ENCODE data around the gene ASTL.
A peak's percentile ranks its signal among the peaks of the same experiment; 100 is the strongest.

ASTL gene

GRCh38 chr2:96113951-96114350, 24.4 kb downstream of the ASTL start:
- Histone ChIP-seq H4K20me1 (ENCODE audit: insufficient read depth, low read length) (no peaks in the 10 kb centered on the region), H3K4me3 (ENCODE audit: low read depth in 1 of 2, low read length in 2 of 2) (no peak overlapping the region), H3K27me3 (ENCODE audit: insufficient read depth, low read length, poor library complexity) (no peaks in the 10 kb centered on the region), H3K4me2 (ENCODE audit: insufficient read depth, low read length) (no peak overlapping the region), H3K9ac (ENCODE audit: low read depth, low read length) (no peak overlapping the region), H3K27ac (ENCODE audit: low read length) (no peak overlapping the region), H3K4me1 (ENCODE audit: insufficient read depth, low read length) (no peaks in the 10 kb centered on the region), H3K9me3 (ENCODE audit: insufficient read depth, low read length, severe bottlenecking) (no peaks in the 10 kb centered on the region), H3K79me2 (ENCODE audit: insufficient read depth, low read length) (no peaks in the 10 kb centered on the region), H2AFZ (ENCODE audit: low read depth, low read length) (no peak overlapping the region), H3K36me3 (ENCODE audit: insufficient read depth, low read length) (no peaks in the 10 kb centered on the region)
- ATAC-seq (ENCODE audit: insufficient read depth, low read depth) (no peak), DNase-seq (no peak)
- no peak for TF ChIP-seq EZH2 (IDR thresholded peaks at IDR 0.05; ENCODE audit: borderline replicate concordance, low read depth, low read length, severe bottlenecking)
- TF ChIP-seq, protein P1, sequence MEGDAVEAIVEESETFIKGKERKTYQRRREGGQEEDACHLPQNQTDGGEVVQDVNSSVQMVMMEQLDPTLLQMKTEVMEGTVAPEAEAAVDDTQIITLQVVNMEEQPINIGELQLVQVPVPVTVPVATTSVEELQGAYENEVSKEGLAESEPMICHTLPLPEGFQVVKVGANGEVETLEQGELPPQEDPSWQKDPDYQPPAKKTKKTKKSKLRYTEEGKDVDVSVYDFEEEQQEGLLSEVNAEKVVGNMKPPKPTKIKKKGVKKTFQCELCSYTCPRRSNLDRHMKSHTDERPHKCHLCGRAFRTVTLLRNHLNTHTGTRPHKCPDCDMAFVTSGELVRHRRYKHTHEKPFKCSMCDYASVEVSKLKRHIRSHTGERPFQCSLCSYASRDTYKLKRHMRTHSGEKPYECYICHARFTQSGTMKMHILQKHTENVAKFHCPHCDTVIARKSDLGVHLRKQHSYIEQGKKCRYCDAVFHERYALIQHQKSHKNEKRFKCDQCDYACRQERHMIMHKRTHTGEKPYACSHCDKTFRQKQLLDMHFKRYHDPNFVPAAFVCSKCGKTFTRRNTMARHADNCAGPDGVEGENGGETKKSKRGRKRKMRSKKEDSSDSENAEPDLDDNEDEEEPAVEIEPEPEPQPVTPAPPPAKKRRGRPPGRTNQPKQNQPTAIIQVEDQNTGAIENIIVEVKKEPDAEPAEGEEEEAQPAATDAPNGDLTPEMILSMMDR (IDR thresholded peaks at IDR 0.05; ENCODE audit: borderline replicate concordance, extremely low read depth, low read length, poor library complexity, severe bottlenecking): no peak

DNA sequence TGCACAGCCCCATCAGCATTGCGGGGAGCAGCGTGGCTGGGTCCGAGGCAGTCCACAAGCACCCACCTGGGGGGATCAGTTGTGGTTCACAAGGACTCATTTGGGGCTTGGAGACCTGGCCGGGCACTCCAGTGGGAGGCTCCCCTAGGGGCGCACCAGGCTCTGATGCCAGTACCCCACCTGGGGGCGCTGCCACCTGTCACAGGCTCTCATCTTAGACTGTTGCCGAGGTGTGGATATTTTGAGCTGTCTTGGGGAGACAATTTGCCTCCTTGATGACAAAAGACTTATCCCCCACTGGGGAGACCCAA, 25.0 kb downstream of the ASTL start:
- Histone ChIP-seq H3K27ac (ENCODE audit: low read length) (no peak overlapping the region), H3K36me3 (ENCODE audit: insufficient read depth, low read length) (no peaks in the 10 kb centered on the region), H2AFZ (ENCODE audit: low read depth, low read length) (no peak overlapping the region), H3K27me3 (ENCODE audit: insufficient read depth, low read length, poor library complexity) (no peaks in the 10 kb centered on the region), H4K20me1 (ENCODE audit: insufficient read depth, low read length) (no peaks in the 10 kb centered on the region), H3K4me3 (ENCODE audit: low read depth in 1 of 2, low read length in 2 of 2) (no peak overlapping the region), H3K9ac (ENCODE audit: low read depth, low read length) (no peak overlapping the region), H3K4me2 (ENCODE audit: insufficient read depth, low read length) (no peak overlapping the region), H3K4me1 (ENCODE audit: insufficient read depth, low read length) (no peaks in the 10 kb centered on the region), H3K9me3 (ENCODE audit: insufficient read depth, low read length, severe bottlenecking) (no peaks in the 10 kb centered on the region), H3K79me2 (ENCODE audit: insufficient read depth, low read length) (no peaks in the 10 kb centered on the region)
- ATAC-seq (ENCODE audit: insufficient read depth, low read depth) (peak; percentile 57; the same call in 2 of the 3 replicates), DNase-seq (no peak)
- TF ChIP-seq, protein P1 (IDR thresholded peaks at IDR 0.05; ENCODE audit: borderline replicate concordance, extremely low read depth, low read length, poor library complexity, severe bottlenecking): peak; percentile 41
- TF ChIP-seq EZH2 (IDR thresholded peaks at IDR 0.05; ENCODE audit: borderline replicate concordance, low read depth, low read length, severe bottlenecking): no peak

- Histone ChIP-seq H2AFZ (ENCODE audit: low read depth, low read length) (no peak overlapping the region), H3K27ac (ENCODE audit: low read length) (no peak overlapping the region), H3K4me3 (ENCODE audit: low read depth in 1 of 2, low read length in 2 of 2) (no peak overlapping the region), H3K9me3 (ENCODE audit: insufficient read depth, low read length, severe bottlenecking) (no peaks in the 10 kb centered on the region), H3K4me2 (ENCODE audit: insufficient read depth, low read length) (no peak overlapping the region), H3K36me3 (ENCODE audit: insufficient read depth, low read length) (no peaks in the 10 kb centered on the region), H3K4me1 (ENCODE audit: insufficient read depth, low read length) (no peaks in the 10 kb centered on the region), H4K20me1 (ENCODE audit: insufficient read depth, low read length) (no peaks in the 10 kb centered on the region), H3K9ac (ENCODE audit: low read depth, low read length) (no peak overlapping the region), H3K79me2 (ENCODE audit: insufficient read depth, low read length) (no peaks in the 10 kb centered on the region), H3K27me3 (ENCODE audit: insufficient read depth, low read length, poor library complexity) (no peaks in the 10 kb centered on the region)
- TF ChIP-seq EZH2 (IDR thresholded peaks at IDR 0.05; ENCODE audit: borderline replicate concordance, low read depth, low read length, severe bottlenecking): no peak
- TF ChIP-seq, protein P1 (IDR thresholded peaks at IDR 0.05; ENCODE audit: borderline replicate concordance, extremely low read depth, low read length, poor library complexity, severe bottlenecking): no peak
- no peak for DNase-seq
- no peak for ATAC-seq (ENCODE audit: insufficient read depth, low read depth)
These were observed 25.6 kb downstream of the ASTL start for GRCh38 chr2:96112501-96113366.

All from DND-41 (cell line).